HL-60/S4 treated with phorbol 12-myristate 13-acetate at 8.2 ng/mL for 4 days and 3 days (cell line): Measurements from ENCODE around the gene ATG7.
"Not testable (repeated sequence)": the region's sequence is repeated elsewhere in the genome, so short reads cannot be mapped to it uniquely, and the experiment has no call there.

ENCODE experiments used
- in situ Hi-C: fragments of 300-500 bp; cut with MboI; formaldehyde crosslinking; loops from 2 replicates; pipeline ENCODE4 v1.15.0; 2022; ENCODE audit warnings: low sequenced_read_pairs

Gene ATG7

DNA sequence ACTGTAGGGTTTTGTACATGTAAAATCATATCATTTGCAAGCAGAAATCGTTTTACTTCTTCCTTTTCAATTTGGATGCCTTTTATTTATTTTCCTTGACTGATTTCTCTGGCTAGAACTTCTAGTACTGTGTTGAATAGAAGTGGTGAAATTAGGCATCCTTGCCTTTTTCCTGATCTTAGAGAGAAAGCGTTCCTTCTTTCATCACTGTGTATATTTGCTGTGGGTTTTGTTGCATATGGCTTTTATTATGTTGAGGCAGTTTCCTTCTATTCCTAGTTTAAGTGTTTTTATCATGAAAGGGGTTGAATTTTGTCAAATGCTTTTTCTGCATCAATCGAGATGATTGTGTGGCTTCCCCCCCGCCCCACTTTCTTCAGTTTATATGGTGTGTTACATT lies 140.9 kb downstream of the ATG7 start:
- in situ Hi-C loops: no loop called here

DNA sequence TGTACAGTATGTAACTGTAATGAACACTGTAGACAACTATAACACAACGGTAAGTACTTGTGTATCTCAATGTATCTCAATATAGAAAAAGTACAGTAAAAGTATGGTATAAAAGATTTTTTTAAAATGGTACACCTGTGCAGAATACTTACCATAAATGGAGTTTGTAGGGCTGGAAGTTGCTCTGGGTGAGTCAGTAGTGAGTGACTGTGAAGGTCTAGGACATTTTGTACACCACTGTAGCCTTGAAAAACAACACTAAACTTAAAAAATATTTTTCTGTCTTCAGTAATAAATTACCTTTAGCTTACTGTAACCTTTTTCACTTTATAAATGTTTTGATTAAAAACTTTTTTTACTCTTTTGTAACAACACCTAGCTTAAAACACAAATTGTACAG lies 142.9 kb downstream of the ATG7 start:
- in situ Hi-C loops: no loop called here

DNA sequence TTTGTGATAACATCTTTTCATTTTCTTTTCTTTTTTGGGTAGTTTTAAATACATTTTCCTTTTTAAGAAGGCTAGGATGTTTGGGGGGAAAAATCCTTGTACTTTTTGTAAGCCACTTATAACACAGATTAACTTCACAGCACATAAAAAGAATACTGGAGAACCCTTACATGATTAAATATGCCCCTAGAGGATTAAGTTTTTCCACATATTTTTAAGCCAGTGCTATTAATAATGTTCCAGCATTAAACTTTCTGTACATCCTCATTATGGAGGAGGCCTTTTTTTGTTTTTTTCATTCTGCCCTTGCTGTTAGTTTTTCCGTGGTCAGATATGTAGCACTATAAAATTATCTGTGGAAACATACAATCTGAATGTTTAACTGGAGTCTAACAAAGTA lies 147.9 kb downstream of the ATG7 start:
- in situ Hi-C loops: no loop called here

DNA sequence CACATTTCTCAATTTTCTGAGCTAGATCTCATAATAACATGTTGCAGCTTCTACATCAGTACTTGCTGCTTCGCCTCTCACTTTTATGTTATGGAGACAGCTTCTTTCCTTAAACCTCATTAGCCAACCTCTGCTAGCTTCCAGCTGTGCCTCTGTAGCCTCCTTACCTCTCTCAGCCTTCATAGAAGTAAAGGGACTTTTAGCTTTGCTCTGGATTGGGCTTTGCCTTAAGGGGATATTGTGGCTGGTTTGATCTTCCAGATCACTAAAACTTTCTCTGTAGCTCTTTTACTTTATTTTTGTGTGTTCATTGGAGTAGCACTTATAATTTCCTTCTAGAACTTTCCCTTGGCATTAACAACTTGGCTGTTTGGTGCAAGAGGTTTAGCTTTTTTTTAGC lies 150.1 kb downstream of the ATG7 start:
- in situ Hi-C loops: no loop called here

DNA sequence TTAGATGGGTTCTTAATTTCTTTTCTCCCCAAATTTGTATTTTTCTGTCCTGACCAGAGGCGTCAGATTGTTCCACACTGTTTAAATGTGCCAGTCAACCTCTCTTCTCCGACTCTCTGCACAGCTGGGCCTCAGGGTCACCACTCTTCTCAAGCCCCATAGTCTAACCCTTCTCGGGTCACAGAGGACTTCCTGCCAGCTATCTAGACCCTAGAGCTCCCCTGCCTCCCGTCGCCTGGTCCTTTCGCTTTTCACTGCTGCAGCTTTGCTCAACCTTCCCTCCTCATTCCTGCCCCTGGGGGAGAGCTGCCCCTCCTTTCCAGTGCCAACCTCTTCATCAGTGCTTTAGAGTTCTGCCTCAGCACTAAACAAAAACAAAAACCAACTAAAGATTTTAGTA lies 151.7 kb downstream of the ATG7 start:
- in situ Hi-C loops: no loop called here

DNA sequence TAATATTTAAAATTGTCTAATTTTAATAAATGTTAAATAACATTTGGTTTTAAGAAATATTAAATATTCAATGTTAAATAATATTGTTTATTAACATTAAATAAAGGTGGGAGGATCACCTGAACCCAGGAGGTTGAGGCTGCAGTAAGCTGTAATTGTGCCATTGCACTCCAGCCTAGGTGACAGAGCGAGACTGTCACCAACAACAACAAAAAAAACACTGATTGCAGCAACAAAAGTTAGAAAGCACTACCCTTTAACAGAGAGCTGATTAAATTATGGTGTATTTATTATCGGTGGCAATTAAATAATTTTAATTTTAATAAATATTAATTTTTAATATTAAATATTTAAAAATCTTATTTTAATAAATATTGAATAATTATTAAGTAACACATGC lies 152.1 kb downstream of the ATG7 start:
- in situ Hi-C loops: no loop called here

DNA sequence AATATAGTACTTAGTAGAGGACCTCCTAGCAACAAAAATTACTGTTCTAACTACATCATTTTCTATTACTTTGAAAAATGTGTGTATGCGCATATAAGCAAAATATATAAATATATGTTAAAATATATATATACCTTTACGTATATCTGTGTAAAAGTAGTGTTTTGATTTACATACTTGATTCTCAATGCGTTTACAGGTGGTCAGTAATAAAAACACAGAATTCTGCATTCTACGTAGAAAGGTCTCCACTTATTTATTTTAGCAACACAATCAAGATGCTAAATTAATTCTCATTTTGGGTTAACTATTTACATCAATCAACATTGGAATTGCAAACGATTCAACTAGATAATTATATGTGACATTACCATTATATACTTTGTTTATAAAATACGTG lies 158.0 kb downstream of the ATG7 start:
- in situ Hi-C loops: no loop called here

DNA sequence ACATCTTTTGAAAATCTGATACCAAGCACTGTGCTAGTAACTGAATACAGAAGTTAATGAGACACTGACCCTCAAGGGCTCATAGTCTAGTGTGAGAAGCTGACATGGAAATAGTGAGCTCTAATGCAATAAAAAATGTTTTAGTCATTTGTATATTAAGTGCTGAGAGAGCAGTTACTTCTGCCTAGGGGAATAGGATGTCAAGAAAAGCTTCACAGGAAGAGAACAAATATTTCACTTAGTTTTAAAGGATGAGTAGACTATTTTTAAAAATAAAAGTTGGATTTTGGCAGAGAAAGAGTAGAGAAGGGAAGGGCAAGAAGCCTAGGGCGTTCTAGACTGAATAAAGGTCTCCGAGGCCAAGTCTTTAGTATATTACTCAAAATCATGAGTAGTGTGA lies 158.4 kb downstream of the ATG7 start:
- in situ Hi-C loops: no loop called here

DNA sequence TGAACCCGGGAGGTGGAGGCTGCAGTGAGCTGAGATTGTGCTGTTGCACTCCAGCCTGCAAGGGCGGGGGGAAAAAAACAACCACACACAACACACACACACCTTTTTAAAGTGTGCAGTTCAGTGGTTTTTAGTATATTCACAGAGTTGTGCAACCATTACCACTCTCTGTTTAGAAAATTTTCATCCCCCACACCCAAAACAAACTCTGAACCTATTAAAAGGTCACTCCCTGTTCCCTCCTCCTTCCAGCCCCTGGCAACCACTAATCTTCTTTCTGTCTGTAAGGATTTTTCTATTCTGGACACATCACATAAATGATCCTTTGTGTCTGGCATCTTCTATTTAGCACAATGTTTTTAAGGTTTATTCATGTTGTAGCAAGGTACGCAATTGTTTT lies 159.1 kb downstream of the ATG7 start:
- in situ Hi-C loops: no loop called here

DNA sequence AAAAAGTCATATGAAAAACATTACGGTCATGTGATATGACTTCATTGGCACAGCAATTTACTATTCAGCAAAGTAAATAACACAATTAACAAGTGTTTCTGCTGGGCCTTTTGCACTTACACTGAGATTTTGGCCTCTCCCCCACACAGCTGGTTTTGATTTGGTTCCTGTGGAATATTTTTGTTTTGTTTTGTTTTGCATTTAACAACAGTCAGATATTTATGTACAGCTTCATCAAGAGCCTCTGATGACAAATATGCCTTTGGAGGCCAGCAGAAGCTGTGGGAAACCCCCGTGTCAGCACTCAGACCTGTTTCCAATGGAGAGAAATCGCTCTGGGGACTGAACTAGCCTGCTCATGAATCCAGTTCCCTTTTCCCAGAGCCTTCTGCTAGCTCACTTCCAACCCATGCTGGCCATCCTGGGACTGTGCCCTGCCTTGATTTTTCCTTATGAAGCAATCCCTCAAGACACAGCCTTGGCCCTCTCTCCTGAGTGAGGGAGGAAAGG lies 161.9 kb downstream of the ATG7 start:
- in situ Hi-C loops: no loop called here

DNA sequence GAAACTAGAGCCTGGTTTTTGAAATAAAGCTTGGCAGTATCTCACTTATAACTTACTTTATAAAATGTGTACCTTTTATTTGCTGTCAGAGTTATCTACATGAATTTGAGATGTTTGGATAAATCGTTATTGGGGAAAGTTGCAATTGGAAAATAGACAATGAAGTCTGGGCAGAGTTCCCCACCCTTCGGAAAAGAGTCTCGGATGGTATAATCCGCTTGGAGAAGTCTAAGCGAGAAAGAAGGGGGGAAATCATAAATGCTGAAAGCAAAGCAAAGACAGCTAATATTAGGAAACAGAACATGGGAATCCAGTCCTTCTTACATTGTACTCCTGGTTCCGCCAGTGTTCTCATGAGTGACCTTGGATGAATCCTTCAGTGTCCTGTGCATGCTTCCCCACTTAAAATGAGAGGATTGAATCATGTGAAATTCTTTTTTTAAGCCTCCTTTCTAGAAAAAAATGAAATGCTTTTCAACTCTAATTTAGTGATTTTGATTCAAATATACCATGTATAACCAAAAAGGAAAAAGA lies 162.4 kb downstream of the ATG7 start:
- in situ Hi-C loops: no loop called here

DNA sequence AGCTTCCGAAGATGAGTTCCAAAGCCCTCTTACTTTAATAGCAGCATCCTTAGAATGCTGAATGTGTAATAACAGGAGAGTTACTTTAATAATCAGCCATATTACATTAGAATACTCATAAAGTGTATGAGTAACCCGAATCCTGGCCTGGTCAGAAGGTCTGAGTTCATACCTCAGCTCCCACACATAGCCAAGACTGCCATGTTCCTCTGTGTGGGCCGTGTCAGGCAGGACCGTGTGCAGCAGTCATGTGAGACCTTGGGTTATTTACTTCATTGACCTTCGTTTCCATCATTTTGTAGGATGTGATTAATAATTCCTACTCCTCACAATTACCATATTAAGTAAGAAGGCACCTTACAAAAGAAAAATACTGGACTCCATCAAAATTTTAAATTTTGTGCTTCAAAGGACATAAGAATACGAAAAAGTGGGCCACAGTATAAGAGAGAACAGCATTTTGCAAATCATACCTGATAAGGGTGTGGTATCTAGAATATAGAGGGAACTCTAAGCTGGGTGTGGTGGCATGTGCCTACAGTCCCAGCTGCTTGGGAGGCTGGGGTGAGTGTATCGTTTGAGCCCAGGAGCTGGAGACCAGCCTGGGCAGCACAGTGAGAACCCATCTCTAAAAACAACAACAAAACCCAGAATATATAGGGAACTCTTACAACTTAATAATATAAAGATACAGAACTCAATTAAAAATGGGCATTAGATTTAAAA lies 163.4 kb downstream of the ATG7 start:
- in situ Hi-C loops: no loop called here

DNA sequence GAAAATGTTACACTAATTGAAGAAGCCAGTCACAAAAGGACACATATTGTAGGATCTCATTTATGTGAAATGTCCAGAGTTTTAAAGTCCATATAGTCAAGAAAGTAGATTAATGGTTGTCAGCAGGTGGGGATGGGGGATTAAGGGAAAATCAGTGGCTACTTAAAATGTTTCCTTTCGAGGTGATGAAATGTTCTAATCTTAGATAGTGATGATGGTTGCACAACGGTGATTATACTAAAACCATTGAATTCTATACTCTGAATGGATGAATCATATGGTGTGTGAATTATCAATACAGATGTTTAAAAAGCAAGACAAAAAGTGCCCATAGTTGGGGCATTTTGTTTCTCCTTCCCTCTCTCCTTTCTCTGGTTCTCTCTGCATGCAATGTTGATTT lies 164.6 kb downstream of the ATG7 start:
- in situ Hi-C loops: no loop called here

DNA sequence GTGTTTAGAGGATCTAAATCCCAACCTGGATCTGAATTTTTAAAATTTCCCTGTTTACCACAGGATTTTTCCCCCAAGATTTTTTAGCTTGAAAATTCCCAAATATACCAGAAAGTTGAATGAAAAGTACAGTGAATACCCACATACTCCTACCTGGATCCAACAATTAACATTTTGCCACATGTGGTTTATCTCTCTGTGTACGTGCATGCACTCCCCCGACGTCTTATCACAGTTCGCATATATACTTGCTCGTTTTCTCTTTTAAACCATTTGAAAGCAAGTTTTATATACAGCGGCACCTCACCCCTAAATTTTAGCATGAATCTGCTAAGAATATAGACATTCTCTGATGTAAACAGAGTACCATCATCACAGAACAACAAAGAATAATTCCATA lies 165.3 kb downstream of the ATG7 start:
- in situ Hi-C loops: no loop called here

DNA sequence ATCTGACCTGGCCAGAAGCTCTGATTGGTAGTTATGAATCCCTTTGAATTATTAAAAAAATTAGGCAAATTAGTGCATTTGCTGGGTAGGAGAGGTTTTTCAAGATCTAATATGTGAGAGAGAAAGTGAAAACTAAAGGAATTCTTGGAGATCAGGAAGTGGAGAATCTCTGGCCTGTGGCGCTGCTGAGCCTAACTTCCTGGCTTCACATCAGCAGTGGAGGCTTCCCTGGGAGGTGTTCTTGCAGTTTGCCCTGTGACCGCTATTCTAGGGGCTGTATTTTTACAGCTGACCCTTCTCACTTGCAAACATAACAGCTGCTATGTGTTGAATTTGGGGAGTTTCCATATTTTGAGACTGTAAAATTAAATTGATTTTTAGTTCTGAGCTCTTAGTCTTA lies 166.4 kb downstream of the ATG7 start:
- in situ Hi-C loops: no loop called here

DNA sequence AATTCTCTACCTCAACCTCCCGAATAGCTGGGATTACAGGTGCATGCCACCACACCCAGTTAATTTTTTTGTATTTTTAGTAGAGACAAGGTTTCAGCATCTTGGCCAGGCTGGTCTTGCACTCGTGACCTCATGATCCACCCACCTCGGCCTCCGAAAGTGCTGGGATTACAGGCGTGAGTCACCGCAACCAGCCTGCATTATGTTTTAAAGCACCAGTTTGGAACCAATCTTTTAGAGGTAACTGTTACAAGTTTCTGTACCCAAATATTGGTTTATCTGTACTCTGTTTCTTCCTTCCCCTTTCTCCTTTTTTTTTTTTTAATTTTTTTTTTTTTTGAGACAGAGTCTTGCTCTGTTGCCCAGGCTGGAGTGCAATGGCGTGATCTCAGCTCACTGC lies 169.1 kb downstream of the ATG7 start:
- in situ Hi-C loops: not testable (repeated sequence)

DNA sequence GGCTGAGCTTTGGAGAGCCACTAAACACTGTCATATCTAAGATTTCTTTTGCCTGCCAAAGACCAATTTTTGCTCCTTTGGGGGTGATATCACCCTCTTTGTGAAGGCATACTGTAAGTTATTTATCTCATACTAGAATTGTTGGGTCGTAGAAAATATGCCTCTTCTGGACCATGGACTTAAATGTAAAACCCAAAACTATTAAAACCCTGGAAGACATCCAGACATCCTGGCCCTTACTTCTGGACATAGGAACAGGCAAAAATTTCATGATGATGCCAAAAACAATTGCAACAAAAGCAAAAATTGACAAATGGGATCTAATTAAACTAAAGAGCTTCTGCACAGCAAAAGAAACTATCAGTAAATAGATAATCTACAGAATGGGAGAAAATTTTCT lies 172.2 kb downstream of the ATG7 start:
- in situ Hi-C loops: no loop called here

DNA sequence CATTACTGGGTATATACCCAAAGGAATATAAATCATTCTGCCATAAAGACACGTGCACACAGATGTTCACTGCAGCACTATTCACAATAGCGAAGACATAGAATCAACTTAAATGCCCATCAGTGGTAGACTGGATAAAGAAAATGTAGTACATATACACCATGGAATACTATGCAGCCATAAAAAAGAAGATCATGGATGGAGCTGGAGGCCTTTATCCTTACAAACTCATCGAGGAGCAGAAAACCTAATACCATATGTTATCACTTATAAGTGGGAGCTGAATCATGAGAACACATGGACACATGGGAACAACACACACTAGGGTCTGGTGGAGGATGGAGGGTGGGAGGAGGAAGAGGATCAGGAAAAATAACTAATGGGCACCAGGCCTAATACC lies 173.0 kb downstream of the ATG7 start:
- in situ Hi-C loops: not testable (repeated sequence)

DNA sequence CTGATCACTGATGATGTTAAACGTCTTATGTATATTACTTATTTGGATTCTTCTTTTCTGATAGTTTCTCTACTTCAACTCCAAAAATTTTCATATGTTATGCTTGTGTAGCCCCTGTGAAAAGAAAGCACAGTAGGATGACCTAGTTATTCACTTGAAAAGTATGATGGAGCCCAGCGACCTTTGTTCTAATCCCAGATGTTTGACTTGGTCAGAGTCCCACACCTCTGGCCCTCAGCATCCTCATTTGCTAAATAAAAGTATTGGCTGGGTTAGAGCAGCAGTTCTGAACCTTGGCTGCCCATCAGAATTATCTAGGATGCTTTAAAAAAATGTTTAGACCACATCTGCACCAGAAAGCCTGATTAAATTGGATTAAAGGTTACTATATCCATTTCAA lies 173.7 kb downstream of the ATG7 start:
- in situ Hi-C loops: no loop called here

DNA sequence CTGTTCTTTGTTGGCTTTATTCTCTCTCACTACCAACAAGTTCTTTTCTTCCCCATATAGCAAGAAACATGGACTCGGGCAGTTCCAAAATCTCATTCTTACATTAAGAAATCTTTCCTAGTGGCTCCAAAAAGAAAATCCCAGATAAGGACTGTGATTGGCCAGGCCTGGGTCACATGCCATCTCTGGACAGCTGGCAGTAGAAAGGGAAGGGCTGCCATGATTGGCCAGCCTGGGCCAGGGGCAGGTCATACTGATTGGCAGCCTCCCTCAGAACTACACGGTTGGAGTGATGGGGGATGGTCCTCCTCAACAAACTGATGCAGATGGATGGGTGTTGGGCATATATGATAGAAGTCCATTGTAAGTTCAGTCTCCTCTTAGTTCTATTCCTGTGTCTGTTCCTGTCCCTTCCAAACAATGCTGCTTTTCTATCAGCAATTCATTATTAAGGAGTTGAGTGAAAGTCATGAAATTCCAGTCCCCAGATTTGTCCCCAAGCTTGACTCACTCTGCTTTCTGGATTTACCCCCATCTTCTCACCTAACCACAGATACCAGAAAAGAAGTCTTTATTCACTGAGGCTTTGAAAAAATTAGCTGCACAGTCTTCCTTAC lies 175.5 kb downstream of the ATG7 start:
- in situ Hi-C loops: no loop called here

DNA sequence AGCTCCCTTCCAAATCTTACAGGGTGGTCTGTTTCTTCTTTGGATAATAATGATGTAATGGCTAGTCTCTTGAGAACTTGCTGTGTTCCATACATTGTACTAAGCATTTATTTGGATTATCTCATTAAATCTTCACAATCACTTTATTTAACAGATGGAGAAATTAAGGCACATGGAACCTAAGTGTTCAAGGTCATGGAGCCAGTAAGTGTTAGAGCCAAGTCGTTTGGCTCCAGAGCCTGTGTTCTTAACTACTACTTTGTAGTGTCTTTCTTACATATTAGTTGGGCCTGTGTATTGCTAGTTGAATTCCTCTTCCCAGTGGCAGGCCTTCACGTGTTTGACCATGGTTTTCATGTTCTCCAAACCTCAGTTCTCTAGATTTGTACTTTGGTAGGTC lies 177.8 kb downstream of the ATG7 start:
- in situ Hi-C loops: no loop called here

DNA sequence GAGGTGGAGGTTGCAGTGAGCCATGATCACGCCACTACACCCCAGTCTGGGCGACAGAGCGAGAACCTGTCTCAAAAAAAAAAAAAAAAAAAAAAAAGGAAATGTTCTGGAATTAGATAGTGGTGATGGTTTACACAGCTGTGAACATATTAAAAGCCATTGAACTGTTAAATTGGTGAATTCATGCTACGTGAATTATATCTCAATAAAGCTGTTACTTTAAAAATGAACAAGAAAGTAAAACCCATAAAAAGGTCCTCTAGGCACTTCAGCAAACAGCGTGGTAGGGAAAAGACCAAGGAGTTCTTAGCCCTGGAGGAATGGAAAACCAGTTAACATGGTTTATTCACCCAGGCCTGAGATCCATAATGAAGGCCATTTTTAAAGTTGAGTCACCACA lies 180.1 kb downstream of the ATG7 start:
- in situ Hi-C loops: no loop called here
